Measurements from ENCODE around the gene MACF1. TPM values are rescaled to one million over a fixed set of nuclear protein-coding genes. Genes with fewer than 3 reads are reported as not detected.
"Not testable (repeated sequence)": the region's sequence is repeated elsewhere in the genome, so short reads cannot be mapped to it uniquely, and the experiment has no call there.

MACF1 gene
- 100 to 1,000 TPM; 194 to 362 (median 246) TPM for polyA plus RNA-seq (ENCODE audit: insufficient read length in 10 of 10)
- long read RNA-seq, donor 1, full-length matches to known transcripts, result 16 of 21 reads
- long read RNA-seq, donor 1, partial matches to known transcripts, result 5 of 21 reads
- long read RNA-seq, donor 1, other reads (novel, unspliced or antisense), result 0 of 21 reads
- long read RNA-seq, donor 2, full-length matches to known transcripts, result 15 of 15 reads
- long read RNA-seq, donor 2, partial matches to known transcripts, result 0 of 15 reads
- long read RNA-seq, donor 2, other reads (novel, unspliced or antisense), result 0 of 15 reads
- long read RNA-seq, donor 3, result 0 reads
- long read RNA-seq, donor 4, full-length matches to known transcripts, result 8 of 19 reads
- long read RNA-seq, donor 4, partial matches to known transcripts, result 11 of 19 reads
- long read RNA-seq, donor 4, other reads (novel, unspliced or antisense), result 0 of 19 reads
- long read RNA-seq, donor 5, full-length matches to known transcripts, result 29 of 92 reads
- long read RNA-seq, donor 5, partial matches to known transcripts, result 63 of 92 reads
- long read RNA-seq, donor 5, other reads (novel, unspliced or antisense), result 0 of 92 reads
- long read RNA-seq, donor 6, full-length matches to known transcripts, result 16 of 72 reads
- long read RNA-seq, donor 6, partial matches to known transcripts, result 56 of 72 reads
- long read RNA-seq, donor 6, other reads (novel, unspliced or antisense), result 0 of 72 reads
- long read RNA-seq, donor 7, full-length matches to known transcripts, result 20 of 29 reads
- long read RNA-seq, donor 7, partial matches to known transcripts, result 9 of 29 reads
- long read RNA-seq, donor 7, other reads (novel, unspliced or antisense), result 0 of 29 reads
- long read RNA-seq, donor 8, full-length matches to known transcripts, result 9 of 21 reads
- long read RNA-seq, donor 8, partial matches to known transcripts, result 12 of 21 reads
- long read RNA-seq, donor 8, other reads (novel, unspliced or antisense), result 0 of 21 reads
- long read RNA-seq, donor 9, full-length matches to known transcripts, result 4 of 4 reads
- long read RNA-seq, donor 9, partial matches to known transcripts, result 0 of 4 reads
- long read RNA-seq, donor 9, other reads (novel, unspliced or antisense), result 0 of 4 reads

DNA sequence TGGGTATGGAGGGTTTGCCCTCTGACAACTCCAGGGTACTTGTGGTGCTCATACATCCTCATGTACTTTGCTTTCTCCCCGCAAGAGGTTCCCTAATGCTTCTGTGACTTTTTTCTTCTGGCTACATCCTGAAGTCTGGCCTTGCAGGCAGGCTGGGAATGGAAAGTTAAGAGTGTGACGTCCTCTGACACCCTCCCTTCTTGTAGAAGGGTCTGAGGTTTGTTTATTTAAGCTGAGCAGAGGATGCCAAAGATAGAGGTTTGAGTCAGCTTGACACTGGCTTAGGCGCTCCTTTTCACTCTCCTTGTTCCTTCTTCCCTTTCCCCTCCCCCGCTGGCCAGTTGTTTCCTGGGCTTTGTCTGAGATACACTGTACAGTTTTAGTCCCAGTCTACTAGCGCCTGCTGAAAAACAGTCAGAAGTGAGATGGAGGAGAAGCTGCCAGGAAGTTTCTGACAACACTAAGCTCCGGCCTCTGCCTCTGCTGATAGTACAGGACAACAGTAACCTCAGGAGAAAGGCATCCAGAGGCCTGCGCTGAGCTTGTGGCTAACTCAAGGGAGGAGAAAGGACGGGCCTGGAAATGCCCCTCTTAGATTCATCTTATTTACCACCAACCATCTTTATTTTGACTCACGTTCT, at the start of gene MACF1:
MACF1 (plus strand) TSS at position 255 of the 641 bp plus-strand sequence; CDS start at position 583, 328 bp downstream.
- DNase-seq, result peak; percentile 84 to 92 (median 89)

GRCh38 chr1:39157304-39157703, 47.2 kb upstream of the MACF1 start:
- no peak for DNase-seq

GRCh38 chr1:39158327-39159086, 46.0 kb upstream of the MACF1 start:
- DNase-seq, result peak; percentile 29 to 43 (median 41)

- no peak for DNase-seq
These were observed 45.1 kb upstream of the MACF1 start for GRCh38 chr1:39159224-39160036.

GRCh38 chr1:39160703-39161102, 43.8 kb upstream of the MACF1 start:
- no peak for DNase-seq

GRCh38 chr1:39161811-39162210, 42.7 kb upstream of the MACF1 start:
- not testable (repeated sequence) for DNase-seq

DNA sequence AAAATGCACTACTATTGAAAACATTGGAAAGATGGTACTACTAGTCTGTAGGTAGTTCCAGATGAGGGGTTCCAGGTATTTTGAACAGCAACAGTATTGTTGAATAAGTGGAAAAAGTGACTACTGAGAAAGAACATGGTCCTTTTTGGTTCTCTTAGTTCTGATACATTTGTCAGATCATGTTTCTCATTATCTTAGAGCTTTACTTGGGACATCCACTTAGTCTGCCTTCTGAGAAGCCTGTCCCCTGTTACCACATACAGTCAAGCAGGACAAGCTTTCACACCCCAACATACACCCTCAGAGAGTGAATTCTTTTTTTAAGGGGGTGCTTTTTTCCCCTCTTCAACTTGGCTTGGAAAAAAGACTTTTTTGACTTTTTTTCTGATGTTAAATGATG, 41.0 kb upstream of the MACF1 start:
- DNase-seq, result no peak

GRCh38 chr1:39164256-39164655, 40.2 kb upstream of the MACF1 start:
- no peak for DNase-seq

DNA sequence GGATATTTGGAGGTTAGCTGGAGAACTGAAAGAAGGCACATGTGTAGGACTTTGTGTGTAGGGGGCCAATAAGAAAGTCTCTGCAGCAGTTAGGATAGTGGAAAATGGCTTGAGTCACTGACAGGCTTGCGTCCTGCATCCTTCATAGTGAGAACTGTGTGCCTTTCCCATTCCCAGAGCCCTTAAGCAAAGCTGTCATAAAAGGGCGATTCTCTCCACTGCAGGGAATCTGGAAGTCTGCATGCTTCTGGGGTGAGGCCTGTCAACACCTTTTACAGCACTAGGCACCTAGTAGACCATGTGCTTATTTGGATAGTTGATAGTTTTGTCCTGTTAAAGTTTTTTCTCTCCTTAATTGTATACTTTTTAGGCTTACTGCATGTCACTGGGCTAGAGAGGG, 39.4 kb upstream of the MACF1 start:
- no peak for DNase-seq

GRCh38 chr1:39165488-39165887, 39.0 kb upstream of the MACF1 start:
- no peak for DNase-seq

DNA sequence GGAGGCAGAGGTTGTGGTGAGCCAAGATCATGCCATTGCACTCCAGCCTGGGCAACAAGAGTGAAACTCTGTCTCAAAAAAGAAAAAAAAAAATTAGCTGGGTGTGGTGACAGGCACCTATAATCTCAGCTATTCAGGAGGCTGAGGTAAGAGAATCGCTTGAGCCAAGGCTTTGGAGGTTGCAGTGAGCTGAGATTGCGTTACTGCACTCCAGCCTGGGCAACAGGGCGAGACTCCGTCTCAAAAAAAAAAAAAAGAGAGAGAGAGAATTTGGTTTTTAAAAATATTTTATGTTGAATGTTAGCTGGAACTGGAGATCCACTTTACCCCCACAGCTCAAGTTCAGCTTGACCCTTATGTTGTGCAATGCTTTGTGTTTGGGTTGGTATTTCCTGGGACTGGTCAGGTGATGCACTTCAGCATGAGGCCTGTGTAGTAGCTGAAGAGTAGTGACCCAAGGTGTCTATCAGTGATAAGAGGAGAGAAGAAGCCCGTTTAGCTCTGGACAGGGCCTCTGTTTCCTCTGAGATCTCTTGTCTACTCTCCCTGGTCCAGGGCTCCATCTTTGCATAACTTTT, 36.8 kb upstream of the MACF1 start:
- no peak for DNase-seq

- no peak for DNase-seq
These were observed 36.0 kb upstream of the MACF1 start for GRCh38 chr1:39168301-39169080.

GRCh38 chr1:39170731-39171667, 33.5 kb upstream of the MACF1 start:
- peak; percentile 34 to 51 (median 50) for DNase-seq

DNA sequence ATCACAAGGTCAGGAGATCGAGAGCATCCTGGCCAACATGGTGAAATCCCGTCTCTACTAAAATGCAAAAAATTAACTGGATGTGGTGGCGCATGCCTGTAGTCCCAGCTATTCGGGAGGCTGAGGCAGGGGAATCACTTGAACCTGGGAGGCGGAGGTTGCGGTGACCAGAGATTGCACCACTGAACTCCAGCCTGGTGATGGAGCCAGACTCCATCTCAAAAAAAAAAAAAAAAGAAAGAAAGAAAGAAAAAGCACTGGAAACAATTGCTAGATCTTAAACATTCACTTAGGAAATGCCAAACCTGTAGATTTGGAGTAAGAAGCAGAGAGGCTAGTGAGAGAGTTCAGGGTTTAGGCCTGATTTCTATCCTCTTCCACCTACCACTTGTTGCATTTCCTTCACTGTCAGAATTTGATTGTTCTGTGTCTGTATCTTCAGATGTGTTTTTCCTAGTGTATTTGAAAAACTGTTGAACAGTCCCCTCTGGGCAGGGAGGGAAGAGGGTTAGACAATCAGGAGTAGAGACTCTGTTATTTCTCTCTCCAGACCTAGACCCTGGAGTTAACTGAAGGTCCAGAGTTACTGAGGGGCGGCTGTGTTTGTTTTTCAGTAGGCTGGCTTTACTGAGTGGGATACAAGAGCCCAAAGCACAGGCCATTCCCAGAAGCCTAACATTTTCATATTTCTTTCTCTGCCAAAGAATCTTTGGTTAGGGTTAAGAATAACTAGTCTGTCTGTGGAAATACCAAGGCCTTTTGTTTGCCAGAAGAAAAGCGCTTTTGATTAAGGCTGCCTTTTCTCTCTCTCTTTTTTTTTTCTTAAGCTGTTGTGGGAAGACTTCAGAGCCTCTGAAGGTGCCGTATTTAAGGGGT, 31.1 kb upstream of the MACF1 start:
- DNase-seq, result no peak

DNA sequence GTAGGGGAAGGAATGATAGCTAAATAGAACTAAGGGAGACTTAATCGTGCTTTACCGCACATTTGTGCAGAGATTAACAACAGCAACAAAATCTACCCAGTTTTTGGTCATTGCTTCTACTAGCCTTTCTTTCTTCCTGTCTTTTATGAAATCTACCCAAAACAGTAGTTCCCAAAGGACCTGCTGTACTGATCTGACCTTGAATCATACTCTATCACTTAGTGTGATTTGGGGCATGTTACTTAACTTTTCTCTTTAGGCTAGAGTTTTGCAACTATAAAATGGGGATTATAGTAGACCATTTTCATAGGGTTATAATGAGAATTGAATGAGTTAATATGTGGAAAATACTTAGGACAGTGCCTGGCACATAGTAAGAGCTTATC, 30.5 kb upstream of the MACF1 start:
- no peak for DNase-seq

- no peak for DNase-seq
These were observed 30.0 kb upstream of the MACF1 start for GRCh38 chr1:39174390-39175081.

Data from muscle of back (tissue), 13 donors.